Measurements from ENCODE around the gene HLCS.
A peak's percentile ranks its signal among the peaks of the same experiment; 100 is the strongest.

The HLCS gene

GRCh38 chr21:36968976-36969375 lies 2.5 kb upstream of the HLCS start:
- Histone ChIP-seq H3K9me3 (ENCODE audit: insufficient read depth, low read length) (no peaks in the 10 kb centered on the region), H3K4me3 (ENCODE audit: insufficient read length, low read depth) (no peak overlapping the region), H3K27me3 (ENCODE audit: insufficient read depth, insufficient read length) (no peaks in the 10 kb centered on the region), H3K4me1 (ENCODE audit: insufficient read depth, insufficient read length) (no peaks in the 10 kb centered on the region), H3K36me3 (ENCODE audit: insufficient read depth, insufficient read length, low read length) (peaks cover 10% of the 10 kb centered on the region), H3K9ac (ENCODE audit: insufficient read length, low read depth) (no peak overlapping the region)
- TF ChIP-seq SUZ12 (IDR thresholded peaks at IDR 0.05; ENCODE audit: extremely low read depth, insufficient read depth, insufficient read length) (no peak), YY1 (IDR thresholded peaks at IDR 0.05; ENCODE audit: insufficient read depth, insufficient read length) (no peak), ZNF274 (IDR thresholded peaks at IDR 0.05; ENCODE audit: low read depth, low read length) (no peak)
- no peak for DNase-seq (ENCODE audit: low read depth, low spot score)

GRCh38 chr21:36968414-36968813 lies 1.9 kb upstream of the HLCS start:
- DNase-seq (ENCODE audit: low read depth, low spot score), result no peak
- H3K36me3 ChIP-seq (ENCODE audit: insufficient read depth, insufficient read length, low read length), result peaks cover 10% of the 10 kb centered on the region
- H3K4me3 ChIP-seq (ENCODE audit: insufficient read length, low read depth), result no peak overlapping the region
- no peaks in the 10 kb centered on the region for H3K4me1 ChIP-seq (ENCODE audit: insufficient read depth, insufficient read length)
- TF ChIP-seq SUZ12 (IDR thresholded peaks at IDR 0.05; ENCODE audit: extremely low read depth, insufficient read depth, insufficient read length) (no peak), YY1 (IDR thresholded peaks at IDR 0.05; ENCODE audit: insufficient read depth, insufficient read length) (no peak), ZNF274 (IDR thresholded peaks at IDR 0.05; ENCODE audit: low read depth, low read length) (no peak)
- H3K9ac ChIP-seq (ENCODE audit: insufficient read length, low read depth), result no peak overlapping the region
- H3K27me3 ChIP-seq (ENCODE audit: insufficient read depth, insufficient read length), result no peaks in the 10 kb centered on the region
- H3K9me3 ChIP-seq (ENCODE audit: insufficient read depth, low read length), result no peaks in the 10 kb centered on the region

GRCh38 chr21:36966821-36967768 lies 626 bp upstream of the HLCS start:
- Histone ChIP-seq H3K36me3 (ENCODE audit: insufficient read depth, insufficient read length, low read length) (peaks cover 10% of the 10 kb centered on the region), H3K4me3 (ENCODE audit: insufficient read length, low read depth) (peak overlapping the region; percentile 62), H3K4me1 (ENCODE audit: insufficient read depth, insufficient read length) (no peaks in the 10 kb centered on the region), H3K27me3 (ENCODE audit: insufficient read depth, insufficient read length) (no peaks in the 10 kb centered on the region), H3K9ac (ENCODE audit: insufficient read length, low read depth) (peak overlapping the region; percentile 88), H3K9me3 (ENCODE audit: insufficient read depth, low read length) (no peaks in the 10 kb centered on the region)
- DNase-seq (ENCODE audit: low read depth, low spot score), result no peak
- TF ChIP-seq SUZ12 (IDR thresholded peaks at IDR 0.05; ENCODE audit: extremely low read depth, insufficient read depth, insufficient read length) (no peak), YY1 (IDR thresholded peaks at IDR 0.05; ENCODE audit: insufficient read depth, insufficient read length) (no peak), ZNF274 (IDR thresholded peaks at IDR 0.05; ENCODE audit: low read depth, low read length) (no peak)

GRCh38 chr21:36965720-36966065 lies 776 bp downstream of the HLCS start:
- Histone ChIP-seq H3K27me3 (ENCODE audit: insufficient read depth, insufficient read length) (no peaks in the 10 kb centered on the region), H3K9ac (ENCODE audit: insufficient read length, low read depth) (peak overlapping the region; percentile 90), H3K36me3 (ENCODE audit: insufficient read depth, insufficient read length, low read length) (peaks cover 19% of the 10 kb centered on the region), H3K4me1 (ENCODE audit: insufficient read depth, insufficient read length) (no peaks in the 10 kb centered on the region), H3K9me3 (ENCODE audit: insufficient read depth, low read length) (no peaks in the 10 kb centered on the region), H3K4me3 (ENCODE audit: insufficient read length, low read depth) (peak overlapping the region; percentile 80)
- no peak for TF ChIP-seq YY1 (IDR thresholded peaks at IDR 0.05; ENCODE audit: insufficient read depth, insufficient read length)
- no peak for TF ChIP-seq ZNF274 (IDR thresholded peaks at IDR 0.05; ENCODE audit: low read depth, low read length)
- no peak for TF ChIP-seq SUZ12 (IDR thresholded peaks at IDR 0.05; ENCODE audit: extremely low read depth, insufficient read depth, insufficient read length)
- no peak for DNase-seq (ENCODE audit: low read depth, low spot score)

- H3K4me3 ChIP-seq (ENCODE audit: insufficient read length, low read depth), result peak overlapping the region; percentile 80
- no peaks in the 10 kb centered on the region for H3K27me3 ChIP-seq (ENCODE audit: insufficient read depth, insufficient read length)
- peaks cover 25% of the 10 kb centered on the region for H3K36me3 ChIP-seq (ENCODE audit: insufficient read depth, insufficient read length, low read length)
- TF ChIP-seq SUZ12 (IDR thresholded peaks at IDR 0.05; ENCODE audit: extremely low read depth, insufficient read depth, insufficient read length) (no peak), YY1 (IDR thresholded peaks at IDR 0.05; ENCODE audit: insufficient read depth, insufficient read length) (no peak), ZNF274 (IDR thresholded peaks at IDR 0.05; ENCODE audit: low read depth, low read length) (no peak)
- H3K4me1 ChIP-seq (ENCODE audit: insufficient read depth, insufficient read length), result no peaks in the 10 kb centered on the region
- no peak for DNase-seq (ENCODE audit: low read depth, low spot score)
- H3K9ac ChIP-seq (ENCODE audit: insufficient read length, low read depth), result peak overlapping the region; percentile 90
- no peaks in the 10 kb centered on the region for H3K9me3 ChIP-seq (ENCODE audit: insufficient read depth, low read length)
Measured at GRCh38 chr21:36964827-36965719, 1.4 kb downstream of the HLCS start.

GRCh38 chr21:36964398-36964797 lies 2.1 kb downstream of the HLCS start:
- peaks cover 4% of the 10 kb centered on the region; the same call in 1 of the 2 replicates for H3K9me3 ChIP-seq (ENCODE audit: insufficient read depth, low read length)
- H3K4me3 ChIP-seq (ENCODE audit: insufficient read length, low read depth), result no peak overlapping the region
- TF ChIP-seq ZNF274 (IDR thresholded peaks at IDR 0.05; ENCODE audit: low read depth, low read length), result no peak
- no peak for TF ChIP-seq YY1 (IDR thresholded peaks at IDR 0.05; ENCODE audit: insufficient read depth, insufficient read length)
- no peak for TF ChIP-seq SUZ12 (IDR thresholded peaks at IDR 0.05; ENCODE audit: extremely low read depth, insufficient read depth, insufficient read length)
- H3K4me1 ChIP-seq (ENCODE audit: insufficient read depth, insufficient read length), result no peaks in the 10 kb centered on the region
- H3K27me3 ChIP-seq (ENCODE audit: insufficient read depth, insufficient read length), result no peaks in the 10 kb centered on the region
- H3K9ac ChIP-seq (ENCODE audit: insufficient read length, low read depth), result no peak overlapping the region
- no peak for DNase-seq (ENCODE audit: low read depth, low spot score)
- H3K36me3 ChIP-seq (ENCODE audit: insufficient read depth, insufficient read length, low read length), result peaks cover 29% of the 10 kb centered on the region

Data from NT2/D1 (cell line).